K562 (cell line): ENCODE measurements around the gene WLS. TPM values are rescaled to one million over a fixed set of nuclear protein-coding genes. Genes with fewer than 3 reads are reported as not detected.

Experiments used
- ATAC-seq: fragments of 200-7000 bp; cut with Tn5 transposase; 3 replicates; pipeline ENCODE4 v1.9.1; 2020; ENCODE audit warnings: moderate library complexity
- BruUV-seq: library from RNA; stranded (reverse); fragments of 400-500 nt; replicated peaks from 2 replicates; lab custom pipeline; 2021; lab: Mats Ljungman, UMichigan
- CTCF ChIA-PET: fragments of 300-600 bp; formaldehyde crosslinking; extraction: SDS; loops from one replicate; lab custom pipeline; 2021; ENCODE audit warnings: low intra/inter-chr PET ratio; lab: Yijun Ruan, JAX
- POLR2A ChIA-PET: fragments of 300-600, 350-650 bp; sonication (Branson Sonifier 250); formaldehyde crosslinking; extraction: SDS; loops from one replicate; lab custom pipeline; 2021; ENCODE audit warnings: antibody characterized with exemption, inconsistent platforms; lab: Yijun Ruan, JAX
- DNase-seq, 4 experiments: peaks; one replicate each; pipeline versions ENCODE4 v3.0.0 to v3.0.0-alpha.2; 2011 to 2018; ENCODE audit warnings: low spot score in 3 of 4, mixed read lengths in 3 of 4; ENCODE audit errors: extremely low read depth in 1 of 4
- FAIRE-seq: peaks from 2 replicates; lab custom pipeline; 2011; peaks lifted over from hg19 to GRCh38; lab: Jason Lieb, UNC
- H2AFZ ChIP-seq: 2 replicates; pipeline ENCODE4 v1.6.0; 2011; ENCODE audit warnings: low read depth, low read length, control low read depth, inconsistent platforms
- H3K27ac ChIP-seq: fragments of 200-600 bp; 3 replicates; pipeline ENCODE4 v1.8.0; 2011; ENCODE audit warnings: low read depth, mild to moderate bottlenecking, control low read depth, inconsistent platforms, low read length, moderate library complexity, mixed read lengths; ENCODE audit errors: extremely low read depth
- H3K27me3 ChIP-seq, 2 experiments: fragments of 300-600 bp in 1 of 2; 2 replicates in 1 of 2; 3 replicates in 1 of 2; pipeline versions ENCODE4 v1.6.0 to v1.8.0; 2011; ENCODE audit warnings: inconsistent platforms in 2 of 2, low read length in 2 of 2, mild to moderate bottlenecking in 1 of 2, mixed read lengths in 1 of 2, moderate library complexity in 1 of 2; ENCODE audit not compliant: control insufficient read depth in 2 of 2, insufficient read depth in 2 of 2
- H3K36me3 ChIP-seq: fragments of 300-600 bp; 3 replicates; pipeline ENCODE4 v1.8.0; 2011; ENCODE audit warnings: mild to moderate bottlenecking, low read length, inconsistent platforms; ENCODE audit not compliant: control insufficient read depth, insufficient read depth
- H3K4me1 ChIP-seq, 2 experiments: fragments of 200-600 bp in 1 of 2; replicated peaks in 1 of 2; 2 replicates in 1 of 2; 3 replicates in 1 of 2; pipeline versions ENCODE4 v1.5.1 to v1.8.0; 2011; ENCODE audit warnings: inconsistent platforms in 2 of 2, low read length in 2 of 2, mild to moderate bottlenecking in 1 of 2, mixed read lengths in 1 of 2, moderate library complexity in 1 of 2; ENCODE audit not compliant: control insufficient read depth in 2 of 2, insufficient read depth in 2 of 2
- H3K4me2 ChIP-seq: 2 replicates; pipeline ENCODE4 v1.6.1; 2011; ENCODE audit warnings: low read length, control low read depth, inconsistent platforms, mixed read lengths; ENCODE audit not compliant: insufficient read depth
- H3K4me3 ChIP-seq: fragments of 200-600 bp; sonication (generic), shearing (Covaris generic); 2 replicates; pipeline ENCODE4 v1.5.1; 2016; ENCODE audit warnings: control low read depth, inconsistent platforms
- H3K79me2 ChIP-seq: fragments of 200-600 bp; 3 replicates; pipeline ENCODE4 v1.8.0; 2011; ENCODE audit warnings: low read length, inconsistent platforms; ENCODE audit not compliant: control insufficient read depth, insufficient read depth
- H3K9ac ChIP-seq, 2 experiments: 2 replicates each; pipeline versions ENCODE4 v1.6.0 to v1.6.1; 2011; ENCODE audit warnings: low read depth in 2 of 2, low read length in 2 of 2, control low read depth in 1 of 2, inconsistent platforms in 1 of 2, mild to moderate bottlenecking in 1 of 2, mixed read lengths in 1 of 2; ENCODE audit not compliant: insufficient read depth in 1 of 2
- H3K9me1 ChIP-seq: one replicate; pipeline ENCODE4 v1.6.0; 2011; ENCODE audit warnings: inconsistent platforms, mild to moderate bottlenecking, low read length, moderate library complexity; ENCODE audit not compliant: control insufficient read depth, insufficient read depth
- H3K9me3 ChIP-seq: replicated peaks from 2 replicates; pipeline ENCODE4 v1.5.1; 2011; ENCODE audit warnings: low read depth, low read length, inconsistent platforms; ENCODE audit not compliant: control insufficient read depth, insufficient read depth
- H4K20me1 ChIP-seq: replicated peaks from 2 replicates; pipeline ENCODE4 v1.6.1; 2011; ENCODE audit warnings: low read length, inconsistent platforms, mixed read lengths; ENCODE audit not compliant: control insufficient read depth, insufficient read depth
- FOSL1 ChIP-seq: fragments of 200-800 bp; sonication (Bioruptor generic); conservative IDR thresholded peaks from 2 replicates; pipeline ENCODE4 v1.6.1; 2016; ENCODE audit warnings: missing genetic modification characterization, missing compliant biosample characterization
- MYNN ChIP-seq, 2 experiments: sonication (generic); formaldehyde crosslinking in 1 of 2; IDR thresholded peaks; 2 replicates each; pipeline versions ENCODE4 v1.5.0 to v1.6.1; 2016 to 2020; ENCODE audit warnings: antibody characterized with exemption in 1 of 2, missing genetic modification reagents in 1 of 2
- POU5F1 ChIP-seq: fragments of 150-350 bp; IDR thresholded peaks from 2 replicates; pipeline ENCODE4 v1.6.1; 2014; ENCODE audit warnings: borderline replicate concordance, low read length, low read depth, mild to moderate bottlenecking; ENCODE audit not compliant: partially characterized antibody
- STAT5B ChIP-seq: fragments of 250-450 bp; sonication (Bioruptor Pico); IDR thresholded peaks from 2 replicates; pipeline ENCODE4 v1.8.0; 2021; ENCODE audit warnings: mild to moderate bottlenecking, inconsistent platforms
- WGBS: fragments of 100-300 bp; shearing (Covaris generic); methylation state at CpG from one replicate; pipeline ENCODE4 v1.1.6; 2016; ENCODE audit warnings: low coverage, mixed read lengths; ENCODE audit not compliant: insufficient coverage; ENCODE audit errors: missing lambda C conversion rate; 5-methylcytosine and 5-hydroxymethylcytosine counted together
- in situ Hi-C: fragments of 300-500 bp; cut with MboI; formaldehyde crosslinking; loops from 4 replicates; pipeline ENCODE4 v1.15.0; 2018; ENCODE audit warnings: inconsistent platforms, mixed read lengths
- intact Hi-C: fragments of 100-400 bp; cut with micrococcal nuclease; formaldehyde crosslinking; loops from 2 replicates; pipeline ENCODE4 v1.14.2; 2022
- polyA plus RNA-seq, 8 experiments: library from polyadenylated mRNA; depleted of rRNA in 4 of 8; stranded (reverse) in 5 of 8; unstranded in 3 of 8; fragments of >200 nt; fragmentation: Nextera tagmentation in 2 of 8; fragmentation: Illumina TruSeq in 1 of 8; extraction: Ambion mirVana in 2 of 8; extraction: Trizol in 1 of 8; gene quantifications; 2 replicates each; pipeline versions ENCODE4 v1.2.1 to v1.2.3, GENCODE V29; 2011 to 2014; ENCODE audit warnings: inconsistent platforms in 1 of 8, missing spikeins in 1 of 8
- total RNA-seq, 7 experiments: library from RNA; depleted of rRNA in 6 of 7; stranded (reverse); fragments of >200 nt in 6 of 7; fragmentation: Illumina TruSeq in 2 of 7; extraction: Trizol in 2 of 7; gene quantifications; 2 replicates each; pipeline versions ENCODE4 v1.2.1 to v1.2.3, GENCODE V29; 2011 to 2021; ENCODE audit warnings: low replicate concordance in 1 of 7

The WLS gene
- total and polyA plus RNA-seq, 9 of the 15 experiments (the other 6 are each of a cell fraction or from before 2014, with no cell fraction given), result 0.47 TPM; not detected in 8

- no peak overlapping the region for H3K9ac ChIP-seq
- no TSS peak for BruUV-seq
- no peak overlapping the region for H3K4me3 ChIP-seq
- H3K4me1 ChIP-seq, result no peaks in the 10 kb centered on the region
- no peaks in the 10 kb centered on the region for H3K9me1 ChIP-seq
- H3K79me2 ChIP-seq, result no peaks in the 10 kb centered on the region
- no peak overlapping the region for H3K4me2 ChIP-seq
- WGBS, result 3% methylated on average over 7 of the region's 7 CpGs
- ATAC-seq (no peak), FAIRE-seq (no peak), DNase-seq (no peak)
- POLR2A ChIA-PET, result no interaction called here
- CTCF ChIA-PET, result interaction anchor here (0.6 to 3.1 kb wide), 2 partner anchors 260 to 580 kb away, joined by 4 to 37 read pairs; no protein-coding TSS in a partner anchor
- in situ Hi-C loops (loop anchor here (5.0 to 25.0 kb wide), 3 partner anchors 261 to 1624 kb away; no protein-coding TSS in a partner anchor), intact Hi-C loops (loop anchor here (1.0 to 5.0 kb wide), 4 partner anchors 51 to 581 kb away; no protein-coding TSS in a partner anchor)
- H3K27ac ChIP-seq, result no peak overlapping the region
- no peak overlapping the region for H2AFZ ChIP-seq
- no peaks in the 10 kb centered on the region for H3K9me3 ChIP-seq
- peaks cover 0 to 4% of the 10 kb centered on the region in 2 experiments; a peak in 1 of 5 replicates for H3K27me3 ChIP-seq
- H4K20me1 ChIP-seq, result no peaks in the 10 kb centered on the region
- no peaks in the 10 kb centered on the region for H3K36me3 ChIP-seq
- TF ChIP-seq POU5F1, result no peak
- TF ChIP-seq STAT5B, result no peak
- TF ChIP-seq MYNN (IDR thresholded peaks at IDR 0.05), result no peak
- TF ChIP-seq MYNN (CRISPR knock-in tag; IDR thresholded peaks at IDR 0.05), result no peak
- peak; percentile 44; the same call in 1 of the 2 replicates for TF ChIP-seq FOSL1 (tag)
- TF ChIP-seq, all 486 proteins: peak for 1
These were observed 119.5 kb downstream of the WLS start for GRCh38 chr1:68112835-68113243.
